ENCODE data around the gene CACNA1C. TPM values are rescaled to one million over a fixed set of nuclear protein-coding genes. Genes with fewer than 3 reads are reported as not detected.

CACNA1C gene
- total and polyA plus RNA-seq, 2 donors (not counting 1 experiment from before 2014, with no cell fraction given) = 0.01 to 0.02 TPM

DNA sequence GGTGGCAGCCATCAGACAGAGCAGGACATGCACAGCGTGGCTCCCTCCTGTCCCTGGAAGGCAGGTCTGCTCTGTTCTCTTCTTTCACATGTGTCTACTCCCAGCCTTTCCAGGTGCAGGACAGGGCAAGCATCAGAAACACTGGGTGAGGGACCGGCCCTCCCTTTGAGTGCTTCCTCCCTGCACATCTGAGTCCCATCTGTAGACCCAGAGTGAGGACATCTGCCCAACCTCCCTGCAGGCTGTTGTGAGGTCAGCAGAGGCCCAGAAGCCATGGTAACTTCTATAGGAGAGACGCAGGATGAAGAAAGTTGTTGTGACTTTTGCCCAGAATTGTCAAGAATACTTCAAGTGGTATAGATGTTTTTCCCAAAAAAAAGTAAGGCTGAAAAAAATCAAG, 282.7 kb downstream of the CACNA1C start:
- no peaks in the 10 kb centered on the region for H3K9me3 Mint-ChIP-seq (ENCODE audit: insufficient read depth)
- ATAC-seq (ENCODE audit: low read depth) = no peak

DNA sequence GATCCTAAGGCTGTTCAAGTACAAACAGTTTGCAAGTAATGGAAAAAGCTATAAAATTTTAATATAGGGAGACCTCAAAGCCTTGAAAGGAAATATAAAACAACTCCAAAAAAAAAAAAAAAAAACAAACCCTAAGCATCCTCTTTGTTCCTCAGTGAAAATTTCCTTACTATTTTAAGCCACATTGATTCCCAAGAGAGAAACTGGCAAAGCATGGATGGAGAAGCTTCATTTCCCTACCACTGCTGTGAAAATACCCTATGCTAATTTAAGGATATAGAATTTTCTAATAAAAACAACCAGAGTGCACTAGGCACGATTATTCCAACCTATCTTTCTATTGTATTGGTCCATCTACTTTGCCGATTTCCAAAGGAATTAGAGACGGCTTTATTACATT, 283.1 kb downstream of the CACNA1C start:
- Histone ChIP-seq H3K9ac (ENCODE audit: low read length) (no peak overlapping the region), H3K4me2 (replicated peaks; ENCODE audit: low read depth, low read length, poor library complexity, severe bottlenecking) (no peak overlapping the region), H3K79me2 (ENCODE audit: control insufficient read depth, insufficient read depth, low read length) (no peaks in the 10 kb centered on the region), H3K36me3 (replicated peaks in 1 of 2; ENCODE audit: control extremely low read depth in 1 of 2, control insufficient read depth in 1 of 2, extremely low read depth in 1 of 2, insufficient read depth in 2 of 2, low read length in 1 of 2) (no peaks in the 10 kb centered on the region), H2AFZ (ENCODE audit: insufficient read depth, low read depth, low read length, poor library complexity, severe bottlenecking) (no peak overlapping the region), H3K4me3 (ENCODE audit: control extremely low read depth in 1 of 5, extremely low read depth in 1 of 5, insufficient read depth in 1 of 5, low read depth in 2 of 5, low read length in 4 of 5) (no peak overlapping the region), H4K20me1 (ENCODE audit: control insufficient read depth, insufficient read depth, low read length, poor library complexity, severe bottlenecking) (no peaks in the 10 kb centered on the region), H3K27ac (ENCODE audit: low read length in 2 of 2) (no peak overlapping the region), H3K9me3 (ENCODE audit: control extremely low read depth in 1 of 3, control insufficient read depth in 2 of 3, insufficient read depth in 1 of 3, low read length in 2 of 3) (no peaks in the 10 kb centered on the region), H3K4me1 (ENCODE audit: control insufficient read depth in 2 of 2, insufficient read depth in 2 of 2, low read length in 2 of 2) (no peaks in the 10 kb centered on the region), H3K27me3 (replicated peaks in 1 of 4; ENCODE audit: control extremely low read depth in 1 of 4, control insufficient read depth in 3 of 4, insufficient read depth in 4 of 4, low read length in 3 of 4) (peaks cover 0 to 4% (median 2%) of the 10 kb centered on the region in 4 experiments)
- Mint-ChIP-seq H3K27me3 (peaks cover 7% of the 10 kb centered on the region), H3K4me1 (no peaks in the 10 kb centered on the region), H3K4me3 (no peak overlapping the region), H3K27ac (no peak overlapping the region), H3K9me3 (ENCODE audit: insufficient read depth) (no peaks in the 10 kb centered on the region)
- ChIA-PET POLR2A (no interaction called here), CTCF (no interaction called here)
- intact Hi-C loops (cut with micrococcal nuclease) = no loop called here
- WGBS (ENCODE audit: insufficient coverage) = no CpG with 5 or more reads among the region's 3 CpGs
- DNase-seq (no peak), ATAC-seq (ENCODE audit: low read depth) (no peak)
- TF ChIP-seq, protein P1, sequence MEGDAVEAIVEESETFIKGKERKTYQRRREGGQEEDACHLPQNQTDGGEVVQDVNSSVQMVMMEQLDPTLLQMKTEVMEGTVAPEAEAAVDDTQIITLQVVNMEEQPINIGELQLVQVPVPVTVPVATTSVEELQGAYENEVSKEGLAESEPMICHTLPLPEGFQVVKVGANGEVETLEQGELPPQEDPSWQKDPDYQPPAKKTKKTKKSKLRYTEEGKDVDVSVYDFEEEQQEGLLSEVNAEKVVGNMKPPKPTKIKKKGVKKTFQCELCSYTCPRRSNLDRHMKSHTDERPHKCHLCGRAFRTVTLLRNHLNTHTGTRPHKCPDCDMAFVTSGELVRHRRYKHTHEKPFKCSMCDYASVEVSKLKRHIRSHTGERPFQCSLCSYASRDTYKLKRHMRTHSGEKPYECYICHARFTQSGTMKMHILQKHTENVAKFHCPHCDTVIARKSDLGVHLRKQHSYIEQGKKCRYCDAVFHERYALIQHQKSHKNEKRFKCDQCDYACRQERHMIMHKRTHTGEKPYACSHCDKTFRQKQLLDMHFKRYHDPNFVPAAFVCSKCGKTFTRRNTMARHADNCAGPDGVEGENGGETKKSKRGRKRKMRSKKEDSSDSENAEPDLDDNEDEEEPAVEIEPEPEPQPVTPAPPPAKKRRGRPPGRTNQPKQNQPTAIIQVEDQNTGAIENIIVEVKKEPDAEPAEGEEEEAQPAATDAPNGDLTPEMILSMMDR (IDR thresholded peaks at IDR 0.05) = no peak
- TF ChIP-seq EZH2 (IDR thresholded peaks at IDR 0.05; ENCODE audit: borderline replicate concordance, insufficient read depth, low read depth, low read length, poor library complexity, severe bottlenecking) = no peak

More for the DNA sequence above, 282.7 kb downstream of the CACNA1C start:
- Mint-ChIP-seq H3K4me3 (no peak overlapping the region), H3K27ac (no peak overlapping the region), H3K4me1 (no peaks in the 10 kb centered on the region), H3K27me3 (peaks cover 7% of the 10 kb centered on the region)
- POLR2A ChIA-PET = no interaction called here
- no peaks in the 10 kb centered on the region for H3K79me2 ChIP-seq (ENCODE audit: control insufficient read depth, insufficient read depth, low read length)
- H4K20me1 ChIP-seq (ENCODE audit: control insufficient read depth, insufficient read depth, low read length, poor library complexity, severe bottlenecking) = no peaks in the 10 kb centered on the region
- peaks cover 0 to 4% (median 2%) of the 10 kb centered on the region in 4 experiments for H3K27me3 ChIP-seq (replicated peaks in 1 of 4; ENCODE audit: control extremely low read depth in 1 of 4, control insufficient read depth in 3 of 4, insufficient read depth in 4 of 4, low read length in 3 of 4)
- 64% methylated on average over 2 of the region's 3 CpGs for WGBS (ENCODE audit: insufficient coverage)
- H3K4me3 ChIP-seq (ENCODE audit: control extremely low read depth in 1 of 5, extremely low read depth in 1 of 5, insufficient read depth in 1 of 5, low read depth in 2 of 5, low read length in 4 of 5) = no peak overlapping the region
- no peak overlapping the region for H3K27ac ChIP-seq (ENCODE audit: low read length in 2 of 2)
- H3K4me1 ChIP-seq (ENCODE audit: control insufficient read depth in 2 of 2, insufficient read depth in 2 of 2, low read length in 2 of 2) = no peaks in the 10 kb centered on the region
- DNase-seq = no peak
- no peaks in the 10 kb centered on the region for H3K9me3 ChIP-seq (ENCODE audit: control extremely low read depth in 1 of 3, control insufficient read depth in 2 of 3, insufficient read depth in 1 of 3, low read length in 2 of 3)
- no peaks in the 10 kb centered on the region for H3K36me3 ChIP-seq (replicated peaks in 1 of 2; ENCODE audit: control extremely low read depth in 1 of 2, control insufficient read depth in 1 of 2, extremely low read depth in 1 of 2, insufficient read depth in 2 of 2, low read length in 1 of 2)
- intact Hi-C loops (cut with micrococcal nuclease) = no loop called here
- TF ChIP-seq, protein P1 (IDR thresholded peaks at IDR 0.05) = no peak
- no peak for TF ChIP-seq EZH2 (IDR thresholded peaks at IDR 0.05; ENCODE audit: borderline replicate concordance, insufficient read depth, low read depth, low read length, poor library complexity, severe bottlenecking)
- no peak overlapping the region for H3K9ac ChIP-seq (ENCODE audit: low read length)
- no peak overlapping the region for H3K4me2 ChIP-seq (replicated peaks; ENCODE audit: low read depth, low read length, poor library complexity, severe bottlenecking)
- H2AFZ ChIP-seq (ENCODE audit: insufficient read depth, low read depth, low read length, poor library complexity, severe bottlenecking) = no peak overlapping the region
- CTCF ChIA-PET = no interaction called here

Data from B cell (primary cell).